GM19099 (cell line): ENCODE measurements around the gene NLRC3.

Experiments
- POLR2A ChIP-seq: IDR thresholded peaks from 3 replicates; pipeline ENCODE4 v1.6.1; 2011; ENCODE audit warnings: low read depth; ENCODE audit not compliant: insufficient read length; ENCODE audit errors: extremely low read depth

The NLRC3 gene

DNA sequence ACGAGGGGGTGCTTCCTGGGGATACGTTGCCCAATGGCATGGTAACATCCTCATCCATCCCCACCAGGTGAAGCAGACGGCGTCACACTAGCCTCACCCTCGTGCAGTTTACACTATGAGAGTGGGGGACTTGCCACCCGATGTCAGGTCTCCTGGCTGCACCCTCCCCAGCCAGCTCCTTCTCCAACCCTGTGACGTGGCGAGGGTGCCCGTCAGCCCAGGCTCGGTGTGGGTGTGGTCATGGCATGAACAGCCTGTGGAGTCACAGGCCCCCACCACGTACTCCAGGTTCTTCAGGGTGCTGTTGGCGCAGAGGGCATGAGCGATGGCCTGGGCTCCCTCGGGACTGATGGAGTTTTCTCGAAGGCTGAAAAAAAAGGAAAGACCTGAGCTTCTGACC is 28.3 kb downstream of the NLRC3 start:
- no peak for TF ChIP-seq POLR2A

DNA sequence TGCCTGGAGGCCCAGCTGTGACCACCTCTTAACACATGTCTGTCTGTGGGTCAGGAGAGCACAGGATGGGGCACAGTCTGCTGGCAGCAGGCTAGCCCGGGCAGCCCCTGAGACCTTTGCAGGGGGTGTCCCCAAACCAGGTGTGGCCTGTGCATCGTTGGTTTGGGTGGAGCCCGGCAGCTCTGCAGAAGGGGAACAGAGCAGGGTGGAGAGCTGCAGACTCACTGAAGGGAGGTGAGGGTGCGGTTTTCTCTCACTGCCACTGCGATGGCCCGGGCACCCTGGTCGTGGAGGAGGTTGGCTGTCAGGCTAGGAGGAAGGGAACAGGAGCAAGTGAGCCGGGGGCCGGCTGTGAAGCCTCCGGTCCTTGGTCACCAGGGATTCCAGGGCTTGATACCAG is 28.8 kb downstream of the NLRC3 start:
- no peak for TF ChIP-seq POLR2A

DNA sequence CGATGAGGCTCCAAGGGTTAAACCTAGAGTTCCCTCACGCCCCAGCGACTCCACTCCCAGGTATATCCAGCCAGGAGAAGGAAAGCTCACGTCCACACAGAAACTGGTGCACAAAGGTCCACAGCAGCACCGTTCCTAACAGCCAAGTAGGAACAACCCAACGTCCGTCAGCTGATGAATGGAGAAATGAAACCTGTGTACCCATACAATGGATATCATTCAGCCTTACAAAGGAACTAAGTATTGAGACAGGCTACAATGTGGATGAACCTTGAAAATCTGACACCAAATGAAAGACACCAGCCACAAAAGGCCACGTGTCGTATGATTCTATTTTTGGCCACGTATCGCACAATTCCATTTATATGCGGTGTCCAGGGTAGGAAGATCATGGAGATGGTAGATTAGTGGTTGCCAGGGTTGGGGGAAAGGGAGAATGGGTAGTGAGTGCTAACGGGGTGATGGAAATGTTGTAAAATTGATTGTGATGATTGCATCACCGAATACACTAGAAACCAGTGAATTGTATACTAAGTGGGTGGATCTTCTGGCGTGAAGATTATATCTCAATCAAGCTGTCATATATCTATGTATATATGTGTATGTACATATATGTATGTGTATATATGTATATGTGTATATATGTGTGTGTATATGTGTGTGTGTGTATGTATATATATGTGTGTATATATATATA is 30.1 kb downstream of the NLRC3 start:
- no peak for TF ChIP-seq POLR2A

DNA sequence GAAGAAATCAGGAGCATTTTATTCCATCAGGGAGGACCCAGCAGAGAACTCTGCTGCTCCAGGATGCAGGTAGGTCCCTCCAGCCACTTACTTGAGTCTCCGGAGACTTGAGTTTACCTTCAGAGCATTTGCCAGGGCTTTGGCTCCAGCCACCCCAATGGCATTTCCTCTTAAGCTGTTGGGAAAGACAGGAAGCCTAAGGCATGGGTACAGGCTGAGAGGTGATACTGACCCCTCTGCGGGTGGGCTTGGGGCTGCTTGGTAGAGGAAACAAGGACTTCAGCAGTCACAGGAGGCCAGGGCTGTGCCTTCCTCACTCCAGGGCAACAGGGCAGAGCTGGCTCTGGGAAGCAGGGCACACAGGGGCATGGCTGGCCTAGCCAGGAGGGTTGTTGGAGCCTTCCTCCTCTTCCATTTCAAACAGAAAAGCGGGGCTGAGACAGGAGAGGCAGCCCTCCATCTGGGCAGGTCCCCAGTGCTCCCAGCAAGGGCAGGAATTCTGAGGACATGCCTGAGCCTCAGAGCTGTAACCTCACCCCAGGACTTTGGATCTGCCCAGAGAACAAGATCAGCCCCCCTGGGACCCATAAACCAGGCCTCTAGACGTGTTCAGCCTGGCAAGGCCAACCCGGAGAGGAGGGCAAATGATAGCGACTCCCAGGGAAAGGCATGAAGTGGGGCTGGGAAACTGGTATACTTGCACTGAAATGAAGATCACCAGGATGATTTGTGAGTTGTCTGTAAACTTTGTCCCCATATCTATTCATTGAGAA is 34.4 kb downstream of the NLRC3 start:
- no peak for TF ChIP-seq POLR2A

DNA sequence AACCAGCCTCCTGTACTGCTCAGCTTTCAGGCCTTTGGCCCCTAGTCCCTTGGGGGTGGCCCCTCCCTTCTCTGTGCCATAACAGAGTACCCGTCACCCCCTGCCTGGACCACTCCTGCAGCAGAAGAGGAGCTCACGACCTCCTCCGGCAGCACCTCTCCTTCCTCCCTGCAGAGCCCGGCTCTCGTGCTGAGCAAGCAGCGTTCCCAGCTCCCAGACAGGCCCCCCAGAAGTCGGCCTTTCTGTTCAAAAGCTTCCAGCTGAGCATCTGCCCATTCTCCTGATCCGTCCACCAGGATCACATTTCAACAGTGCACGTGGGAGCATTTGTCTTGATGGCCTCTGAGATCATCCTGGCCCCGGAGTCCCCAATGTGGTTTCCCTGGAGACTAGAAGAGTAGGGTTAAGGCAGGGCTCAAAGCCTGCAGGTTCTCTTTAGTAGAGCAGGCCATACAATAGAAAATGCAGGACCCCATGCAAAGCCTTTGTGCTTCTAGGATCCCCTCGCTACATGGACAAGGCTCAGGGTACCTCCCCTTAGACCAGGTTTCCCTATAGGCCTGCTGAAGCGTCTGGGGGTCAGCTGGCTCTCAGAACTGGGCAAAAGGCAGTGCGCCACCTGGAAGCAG is 35.6 kb downstream of the NLRC3 start:
- no peak for TF ChIP-seq POLR2A

DNA sequence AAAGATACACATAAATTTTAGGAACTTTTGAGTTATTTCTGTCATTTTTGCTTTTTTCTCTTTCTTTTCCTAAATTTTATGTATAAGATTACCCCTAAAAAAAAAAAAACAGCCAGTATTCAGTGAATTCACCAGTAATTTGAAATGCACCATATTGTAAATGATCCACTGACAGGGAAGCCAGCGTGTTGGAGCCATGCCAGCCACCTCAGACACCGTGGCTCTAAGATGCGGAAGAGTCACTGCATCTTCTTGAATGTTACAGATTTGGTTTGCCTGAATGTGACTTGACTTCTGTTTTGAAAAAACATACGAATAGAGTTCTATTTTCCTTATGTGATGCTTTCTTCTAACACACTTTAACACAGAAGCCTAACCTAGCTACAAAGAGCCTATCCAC is 39.0 kb downstream of the NLRC3 start:
- no peak for TF ChIP-seq POLR2A

DNA sequence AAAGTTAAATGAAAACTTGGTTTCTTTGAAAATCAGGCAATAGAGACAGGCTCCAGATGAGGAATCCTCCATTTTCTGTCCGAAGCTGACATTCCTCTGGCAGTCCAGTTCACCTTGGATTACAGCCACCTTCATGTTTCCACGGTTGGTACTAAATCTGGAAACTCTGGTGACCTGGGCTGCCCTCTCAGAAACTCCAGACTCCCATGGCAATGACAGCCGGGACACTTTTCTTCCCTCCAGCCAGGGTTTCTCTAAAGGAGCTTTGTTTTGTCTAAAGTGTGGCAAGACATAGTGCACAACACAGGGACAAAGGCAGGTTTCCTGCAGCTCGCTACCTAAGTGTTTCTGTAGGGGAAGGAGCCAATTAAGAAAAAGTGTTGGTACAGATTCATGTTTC is 40.4 kb downstream of the NLRC3 start:
- TF ChIP-seq POLR2A = no peak

DNA sequence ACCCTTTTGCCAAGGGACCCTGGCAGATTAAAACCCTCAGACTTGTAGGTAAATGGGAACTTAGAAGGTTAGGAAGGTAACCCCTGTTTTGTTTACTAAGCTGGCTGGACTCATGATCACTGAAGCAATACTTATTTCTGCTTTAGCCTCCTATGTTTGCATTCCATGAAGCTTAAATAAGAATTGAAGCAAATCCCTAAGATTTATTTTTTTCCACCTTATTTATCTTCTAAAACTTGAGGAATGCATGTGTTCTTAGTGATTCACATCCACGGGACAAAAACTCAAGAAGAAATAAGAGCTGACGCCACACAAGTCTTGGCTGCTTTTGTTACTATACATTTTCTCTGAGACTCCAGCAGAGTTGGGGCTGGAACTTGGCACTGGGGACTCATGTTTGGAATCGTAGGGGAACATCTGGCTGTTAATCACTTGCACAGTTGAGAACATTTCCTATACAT is 40.9 kb downstream of the NLRC3 start:
- no peak for TF ChIP-seq POLR2A

DNA sequence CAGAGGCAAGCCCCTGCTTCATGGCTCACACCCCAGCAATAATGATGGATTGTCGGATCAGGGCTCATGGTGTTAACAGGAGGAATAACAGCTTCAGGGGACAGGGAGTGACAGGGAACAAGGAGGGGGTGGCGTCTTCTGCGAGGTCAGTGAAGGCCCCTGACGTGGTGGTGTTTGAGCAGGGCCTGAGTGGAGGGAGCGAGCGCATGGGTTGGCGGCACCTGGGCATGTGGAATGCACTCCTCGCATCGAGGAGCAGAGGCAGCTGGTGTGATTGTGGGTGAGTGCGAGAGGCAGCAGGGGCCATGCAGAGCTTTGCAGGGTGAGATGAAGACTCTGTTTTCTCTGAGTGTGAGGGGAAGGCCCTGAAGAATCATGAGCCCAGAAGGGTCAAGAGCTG is 43.1 kb downstream of the NLRC3 start:
- TF ChIP-seq POLR2A = no peak

DNA sequence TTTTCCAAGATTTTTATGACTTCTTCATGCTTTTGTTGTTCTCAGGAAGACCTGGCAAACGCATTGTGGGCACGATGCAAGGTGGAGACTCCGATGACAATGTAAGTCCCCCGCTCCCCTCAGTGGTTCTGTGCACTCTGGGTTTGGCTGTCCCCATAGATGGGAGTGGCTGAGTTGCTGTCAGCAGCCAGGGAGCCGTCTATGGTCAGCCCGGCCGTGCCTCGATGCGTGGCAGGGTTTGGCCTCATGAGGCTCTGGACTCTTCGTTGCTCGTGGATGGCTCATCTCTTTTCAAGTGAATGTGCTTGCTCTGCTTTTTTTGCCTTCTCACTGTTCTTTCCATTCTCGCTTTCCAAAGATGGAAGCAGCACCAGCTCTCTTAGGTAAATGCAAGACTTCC is 44.5 kb downstream of the NLRC3 start:
- no peak for TF ChIP-seq POLR2A

DNA sequence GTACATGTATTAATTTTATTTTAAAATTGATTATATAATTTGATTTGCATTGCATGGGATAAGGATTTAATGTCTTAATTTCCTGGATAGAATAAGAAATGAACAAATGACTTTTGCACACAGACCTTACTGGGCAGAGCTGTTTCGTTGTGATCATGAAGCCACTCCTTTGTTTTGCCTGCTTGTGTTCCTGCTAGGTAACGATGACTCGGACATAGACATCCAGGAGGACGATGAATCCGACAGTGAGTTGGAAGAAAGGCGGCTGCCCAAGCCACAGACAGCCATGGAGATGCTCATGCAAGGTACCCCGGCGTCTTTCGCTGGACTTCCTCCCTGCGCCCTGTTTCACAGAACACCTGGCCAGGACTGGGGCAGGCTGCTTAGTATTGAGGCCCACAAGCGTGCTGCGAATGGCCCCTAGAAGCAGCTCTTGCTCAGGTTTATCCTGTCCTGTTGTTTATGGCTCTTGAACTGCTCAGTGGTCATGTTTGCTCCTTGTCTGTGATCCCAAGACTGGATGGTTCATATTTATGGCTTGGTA is 46.8 kb downstream of the NLRC3 start:
- no peak for TF ChIP-seq POLR2A

DNA sequence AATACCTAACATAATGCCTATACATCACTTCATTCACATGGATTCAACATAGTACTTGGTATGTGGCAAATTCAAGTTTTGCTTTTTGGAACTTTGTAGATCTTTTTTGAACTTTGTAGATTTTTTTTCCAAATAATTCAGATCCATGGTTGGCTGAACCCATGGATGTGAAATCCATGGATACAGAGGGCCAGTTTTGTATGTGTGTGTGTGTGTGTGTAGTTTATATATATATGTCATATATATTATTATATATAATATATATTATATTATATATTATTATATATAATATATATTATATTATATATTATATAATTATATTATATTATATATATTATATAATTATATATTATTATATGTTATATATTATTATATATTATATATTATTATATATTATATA is 48.0 kb downstream of the NLRC3 start:
- TF ChIP-seq POLR2A = no peak

DNA sequence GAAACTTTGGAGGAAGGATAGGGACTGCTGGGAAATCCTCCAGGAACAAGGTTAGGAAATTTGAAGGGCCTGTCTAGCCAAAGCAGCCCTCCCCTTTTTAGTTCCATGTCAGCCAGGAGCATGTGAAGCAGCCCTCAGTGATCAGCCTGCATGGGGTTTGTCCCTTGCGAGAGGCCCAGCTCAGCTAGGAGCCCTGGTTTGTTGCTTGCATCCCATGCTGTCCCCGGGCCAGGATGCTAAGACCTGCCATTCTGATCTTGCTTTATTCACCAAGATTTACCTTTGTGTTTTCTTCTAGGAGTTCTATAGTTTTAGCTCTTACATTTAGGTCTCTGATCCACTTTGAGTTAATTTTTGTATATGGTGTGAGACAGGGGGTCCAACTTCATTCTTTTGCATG is 48.8 kb downstream of the NLRC3 start:
- TF ChIP-seq POLR2A = no peak

DNA sequence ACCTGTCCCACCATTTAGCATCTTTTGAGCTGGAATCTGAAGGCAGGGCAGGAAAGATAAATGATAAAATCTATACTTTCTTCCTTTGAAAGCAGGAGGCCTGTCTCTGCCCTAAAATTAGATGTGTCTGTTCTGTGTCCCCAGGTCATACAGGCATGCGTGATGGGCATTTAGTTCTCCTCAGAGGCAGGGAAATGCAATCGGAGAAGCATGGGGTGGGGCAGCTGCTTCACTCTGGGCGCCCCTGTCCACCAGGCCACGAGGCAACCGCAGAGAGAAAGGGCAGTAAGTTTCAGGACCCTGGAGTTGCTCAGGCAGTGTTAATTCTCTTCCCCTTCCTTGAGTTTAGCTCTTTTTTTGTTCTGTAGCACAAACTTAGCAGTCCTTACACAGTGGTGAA is 51.3 kb downstream of the NLRC3 start:
- TF ChIP-seq POLR2A = no peak

DNA sequence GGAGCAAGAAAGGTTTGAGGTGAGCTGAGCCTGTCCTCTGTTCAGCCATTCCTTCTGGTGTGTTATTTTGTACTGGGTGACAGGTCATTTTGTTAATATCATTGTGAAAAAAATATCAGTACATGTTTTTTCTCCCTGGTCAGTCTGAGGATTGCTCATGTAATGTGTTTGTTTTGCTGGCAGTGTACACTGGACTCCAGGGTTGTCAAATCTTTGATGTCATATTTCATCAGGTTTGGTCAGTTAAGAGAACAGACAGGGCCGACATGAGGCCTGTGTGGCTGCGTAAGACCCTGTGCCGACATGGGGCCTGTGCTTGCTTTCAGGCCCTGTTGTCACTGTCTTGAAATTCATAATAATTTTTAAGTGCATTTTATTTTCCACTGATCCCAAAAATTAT is 53.9 kb downstream of the NLRC3 start:
- no peak for TF ChIP-seq POLR2A

DNA sequence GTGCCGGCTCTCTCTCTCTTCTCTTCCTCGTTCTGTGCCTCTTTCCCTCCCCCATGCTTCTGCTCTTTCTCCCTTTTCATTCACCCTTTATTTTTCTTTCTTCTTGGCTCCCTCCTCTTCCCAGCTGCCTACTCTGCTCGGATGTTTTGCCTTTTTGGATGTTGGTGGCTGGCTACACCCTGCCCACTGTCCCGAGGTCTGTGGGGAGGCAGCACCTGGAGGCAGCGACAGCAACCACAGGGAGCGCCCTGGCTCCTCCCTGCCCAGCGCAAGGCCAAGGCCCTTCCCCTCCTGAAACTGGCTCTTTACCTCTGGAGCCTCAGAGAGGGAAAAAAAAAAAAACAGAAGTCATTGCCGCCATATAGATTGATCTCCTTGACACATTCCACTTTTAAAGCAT is 56.4 kb downstream of the NLRC3 start:
- no peak for TF ChIP-seq POLR2A
